ENCODE results near the gene CASD1.

CASD1 gene

DNA sequence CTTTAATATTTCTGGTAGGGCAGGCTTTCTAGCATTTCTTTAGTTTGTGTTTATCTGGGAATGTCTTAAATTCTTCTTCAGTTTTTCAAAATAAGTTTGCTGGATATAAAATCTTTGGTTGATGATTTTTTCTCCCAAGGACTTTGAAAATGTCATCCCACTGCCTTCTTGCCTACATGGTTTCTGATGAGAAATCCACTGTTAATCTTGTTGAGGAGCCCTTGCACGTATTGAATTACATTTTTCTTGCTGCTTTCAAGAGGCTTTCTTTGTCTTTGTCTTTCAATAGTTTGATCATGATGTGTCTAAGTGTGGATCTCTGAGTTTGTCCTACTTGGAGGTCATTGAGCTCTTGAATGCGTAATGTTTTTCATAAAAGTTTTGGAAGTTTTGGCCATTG is 66.0 kb downstream of the CASD1 start:
- no peak for TF ChIP-seq CTCF (IDR thresholded peaks at IDR 0.05; ENCODE audit: low read depth, low read length, missing control alignments)
- H3K4me3 ChIP-seq (replicated peaks; ENCODE audit: low read depth, low read length), result no peak overlapping the region
- no peak for DNase-seq (ENCODE audit: extremely low read depth, low read depth)

DNA sequence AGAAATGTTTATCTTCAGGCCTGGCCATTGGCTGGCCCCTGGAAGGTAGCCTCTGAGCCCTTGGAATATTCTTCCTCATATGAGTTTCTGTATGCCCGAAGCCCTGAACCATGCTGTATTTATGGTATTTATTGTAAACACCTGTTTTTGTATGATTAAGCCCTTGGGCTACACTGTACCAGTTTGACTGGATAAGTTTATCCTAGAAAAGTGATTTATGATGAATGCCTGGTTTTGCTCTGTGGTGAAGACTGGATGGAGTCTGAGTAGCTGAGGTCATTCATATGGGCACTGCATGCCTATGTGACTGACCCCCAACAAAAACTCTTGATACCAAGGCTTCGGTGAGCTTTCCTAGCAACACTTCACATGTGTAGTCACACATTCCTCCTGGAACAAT is 66.7 kb downstream of the CASD1 start:
- no peak for DNase-seq (ENCODE audit: extremely low read depth, low read depth)
- no peak for TF ChIP-seq CTCF (IDR thresholded peaks at IDR 0.05; ENCODE audit: low read depth, low read length, missing control alignments)
- H3K4me3 ChIP-seq (replicated peaks; ENCODE audit: low read depth, low read length), result no peak overlapping the region

DNA sequence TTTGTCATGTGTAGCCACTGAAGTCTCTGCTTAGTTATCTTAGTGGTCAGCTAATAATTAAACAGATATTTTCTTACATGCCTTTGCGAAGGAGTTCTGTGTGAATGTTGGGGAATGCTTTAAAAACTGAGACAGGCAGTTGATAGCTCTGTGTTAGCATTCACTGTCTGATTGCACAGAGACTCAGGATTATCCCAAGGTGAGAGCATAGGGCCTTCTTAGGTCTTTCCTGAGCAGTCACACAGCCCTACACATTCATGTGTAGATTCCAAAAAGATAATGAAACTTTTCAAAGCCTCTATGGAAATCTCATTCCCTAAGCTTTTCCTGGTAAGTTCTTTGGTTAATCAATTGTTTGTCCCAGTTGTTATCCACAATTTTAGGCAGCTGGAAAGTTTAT is 67.7 kb downstream of the CASD1 start:
- no peak for DNase-seq (ENCODE audit: extremely low read depth, low read depth)
- H3K4me3 ChIP-seq (replicated peaks; ENCODE audit: low read depth, low read length), result no peak overlapping the region
- no peak for TF ChIP-seq CTCF (IDR thresholded peaks at IDR 0.05; ENCODE audit: low read depth, low read length, missing control alignments)

DNA sequence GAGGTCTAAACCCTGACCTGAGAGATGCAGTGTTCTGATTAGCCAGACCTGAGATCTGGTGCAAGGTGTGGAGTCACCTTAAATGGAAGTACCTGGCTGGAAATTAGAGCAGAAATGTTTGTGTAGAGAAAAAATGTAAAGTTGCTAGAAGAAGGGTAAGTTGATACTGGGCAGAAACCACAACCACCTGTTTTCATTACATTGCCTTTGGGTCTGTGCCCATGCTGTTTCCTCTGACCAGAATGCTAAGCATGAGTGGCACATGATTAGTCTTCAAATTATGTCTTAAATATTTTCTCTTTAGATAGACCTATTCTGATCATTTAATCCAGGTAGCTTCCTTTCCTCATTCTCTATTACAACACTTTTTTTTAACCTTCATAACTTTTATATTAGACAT is 69.0 kb downstream of the CASD1 start:
- TF ChIP-seq CTCF (IDR thresholded peaks at IDR 0.05; ENCODE audit: low read depth, low read length, missing control alignments), result no peak
- no peak for DNase-seq (ENCODE audit: extremely low read depth, low read depth)
- H3K4me3 ChIP-seq (replicated peaks; ENCODE audit: low read depth, low read length), result no peak overlapping the region

DNA sequence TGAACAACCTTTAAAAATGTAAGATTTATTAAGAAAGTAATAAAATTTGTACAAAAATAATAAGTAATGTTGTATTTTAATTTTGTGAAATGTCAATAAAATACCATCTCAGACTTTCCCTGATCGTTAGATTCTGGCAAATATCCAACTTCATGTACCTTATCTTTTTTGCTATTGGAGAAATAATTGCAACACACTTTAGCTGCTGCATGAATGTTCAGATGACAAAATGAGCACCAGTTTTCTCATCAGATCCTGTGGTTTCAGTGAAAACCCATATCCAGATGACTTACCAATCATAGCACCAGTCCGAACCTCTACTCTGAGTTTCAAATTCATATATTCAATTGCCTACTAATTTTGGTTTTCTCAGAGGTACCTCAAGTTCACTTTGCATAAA is 69.9 kb downstream of the CASD1 start:
- no peak for DNase-seq (ENCODE audit: extremely low read depth, low read depth)
- no peak overlapping the region for H3K4me3 ChIP-seq (replicated peaks; ENCODE audit: low read depth, low read length)
- no peak for TF ChIP-seq CTCF (IDR thresholded peaks at IDR 0.05; ENCODE audit: low read depth, low read length, missing control alignments)

DNA sequence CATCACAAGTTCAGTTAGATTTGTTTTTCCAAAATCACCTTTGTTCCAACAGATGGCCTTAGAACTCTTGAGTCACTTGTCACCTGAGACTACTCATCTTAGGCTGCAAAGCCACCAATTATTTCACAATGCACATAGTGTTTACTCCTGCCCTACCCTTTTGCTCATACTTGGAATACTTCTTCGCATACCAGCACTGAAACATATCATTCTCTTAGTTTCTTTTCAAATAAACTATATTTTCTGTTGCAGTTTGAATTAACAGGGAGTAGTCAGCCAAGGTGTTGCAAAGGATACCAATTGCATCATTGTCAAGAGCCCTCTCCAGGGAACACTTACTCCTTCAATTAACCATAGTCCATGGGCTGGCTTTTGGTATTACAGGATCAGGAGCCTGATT is 71.0 kb downstream of the CASD1 start:
- no peak for TF ChIP-seq CTCF (IDR thresholded peaks at IDR 0.05; ENCODE audit: low read depth, low read length, missing control alignments)
- no peak overlapping the region for H3K4me3 ChIP-seq (replicated peaks; ENCODE audit: low read depth, low read length)
- DNase-seq (ENCODE audit: extremely low read depth, low read depth), result no peak

- no peak overlapping the region for H3K4me3 ChIP-seq (replicated peaks; ENCODE audit: low read depth, low read length)
- no peak for DNase-seq (ENCODE audit: extremely low read depth, low read depth)
- no peak for TF ChIP-seq CTCF (IDR thresholded peaks at IDR 0.05; ENCODE audit: low read depth, low read length, missing control alignments)
Observed at GRCh38 chr7:94584113-94584512, 74.5 kb downstream of the CASD1 start.

All from HFF-Myc (cell line).